HK-2 (cell line): Measurements from ENCODE around the gene ACOT8.
"Not testable (repeated sequence)": the region's sequence is repeated elsewhere in the genome, so short reads cannot be mapped to it uniquely, and the experiment has no call there.

Source experiments
- DNase-seq: peaks from one replicate; pipeline ENCODE4 v3.0.0-alpha.2; 2018; ENCODE audit not compliant: unreplicated experiment

Gene ACOT8

DNA sequence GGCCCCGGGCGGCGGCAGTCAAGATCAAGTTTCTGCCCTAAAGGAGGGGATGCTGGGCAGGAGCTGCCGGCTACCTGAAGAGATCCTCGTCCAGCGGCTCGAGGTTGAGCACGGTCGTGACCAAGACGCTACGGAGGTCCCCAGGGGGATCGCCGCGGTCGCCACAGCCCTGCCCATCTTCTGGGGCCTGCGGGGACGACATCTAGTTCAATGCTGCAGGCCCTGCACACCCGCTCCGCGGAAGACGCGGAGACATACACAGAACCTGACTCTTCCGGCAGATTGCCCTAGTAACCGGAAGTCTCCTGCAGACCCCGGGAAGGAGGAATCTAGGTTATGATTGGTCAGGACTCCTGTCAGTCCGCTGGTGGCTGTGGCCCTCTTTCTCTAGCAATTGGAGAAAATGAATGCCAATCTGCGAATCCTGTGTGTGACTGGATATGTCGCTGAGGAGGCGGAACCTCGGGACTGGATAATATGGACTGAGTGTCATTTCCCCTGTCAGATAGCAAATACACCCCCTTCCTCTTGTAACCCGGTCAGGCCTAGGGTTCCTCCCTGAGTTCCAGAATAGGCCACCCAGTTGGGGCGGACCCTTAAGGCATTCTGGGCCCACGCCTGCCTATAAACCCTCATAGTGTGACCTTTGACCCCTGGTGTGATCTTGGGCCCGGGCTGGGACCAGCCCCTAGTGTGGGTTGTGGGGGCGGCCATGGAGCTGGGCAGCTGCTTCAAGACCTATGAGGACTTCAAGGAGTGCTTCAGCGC, at the start of gene ACOT8, which contains the start of gene ZSWIM3:
Gene ACOT8, minus strand, starts transcription at position 279 of the 768 bp plus-strand sequence. Its CDS starts 77 bp downstream, at position 202.
Gene ZSWIM3, plus strand, starts transcription at position 501 of the 768 bp plus-strand sequence. Its CDS starts 212 bp downstream, at position 713.
- DNase-seq: peak; percentile 98

DNA sequence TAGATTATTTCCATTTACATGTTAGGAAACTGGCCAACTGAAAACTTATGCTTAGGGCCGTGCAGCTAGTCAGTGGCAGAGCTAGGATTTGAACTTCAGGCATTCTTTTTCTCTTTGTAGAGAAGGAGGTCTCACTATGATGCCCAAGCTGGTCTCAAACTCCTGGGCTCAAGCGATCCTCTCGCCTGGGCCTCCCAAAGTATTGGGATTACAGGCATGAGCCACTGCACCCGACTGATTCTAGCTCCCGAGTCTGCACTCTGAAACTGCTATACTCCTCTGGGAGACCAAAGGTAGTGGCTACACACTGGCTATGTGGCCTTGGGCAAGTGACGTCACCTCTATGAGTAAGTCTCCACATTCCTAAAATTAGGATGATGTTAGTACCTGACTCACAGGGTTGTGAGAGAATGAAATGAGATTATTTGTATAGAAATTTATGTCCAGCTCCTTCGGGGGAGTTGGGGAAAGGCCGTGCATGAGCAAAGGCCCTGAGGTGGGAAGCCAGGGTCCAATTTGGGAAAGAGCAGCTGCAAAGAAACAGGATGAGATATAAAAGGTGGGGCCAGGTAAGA, 48.4 kb upstream of the ACOT8 start:
- DNase-seq: peak; percentile 24

DNA sequence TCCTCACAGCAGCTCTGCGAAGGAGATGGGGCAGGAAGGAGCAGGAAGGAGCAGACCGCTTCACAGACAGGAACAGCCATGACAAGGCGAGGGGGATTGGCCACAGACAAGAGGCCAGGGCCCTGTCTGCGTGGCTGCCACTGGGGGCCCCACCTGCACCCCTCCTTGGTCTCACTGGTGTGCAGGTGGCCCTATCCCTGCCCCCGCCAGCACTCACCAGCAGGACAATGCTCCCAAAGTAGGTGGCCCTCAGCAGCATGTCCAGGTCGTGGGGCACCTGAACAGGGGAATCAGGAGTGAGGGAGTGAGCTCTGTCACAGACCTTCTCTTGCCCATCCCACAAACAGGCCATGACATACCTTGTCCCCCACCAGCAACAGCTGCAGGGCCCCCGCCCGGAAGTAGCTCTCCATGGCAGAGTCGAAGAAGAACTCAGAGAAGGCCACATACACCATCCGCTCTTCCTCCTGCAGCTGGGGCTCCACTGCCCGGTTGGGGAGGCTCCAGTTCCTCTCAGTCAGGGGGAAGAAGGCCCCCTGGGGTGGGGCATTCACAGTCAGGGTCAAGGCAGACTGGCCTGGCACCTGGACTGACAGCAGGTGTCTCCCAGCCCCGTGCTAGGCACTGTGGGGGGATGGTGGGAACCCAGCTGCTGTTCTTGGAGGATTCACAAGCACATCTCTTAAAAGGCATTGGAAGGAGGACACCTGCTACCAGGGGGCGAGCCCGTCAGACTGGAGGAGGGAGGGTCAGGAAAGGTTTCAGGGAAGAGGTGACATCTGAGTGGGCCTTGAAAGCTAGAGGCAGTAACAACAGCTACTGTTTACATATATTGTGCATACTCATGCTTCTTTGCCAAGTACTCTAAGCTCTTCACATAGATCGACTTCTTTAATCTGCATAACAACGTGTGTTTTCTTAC, 47.7 kb upstream of the ACOT8 start:
- DNase-seq: no peak

DNA sequence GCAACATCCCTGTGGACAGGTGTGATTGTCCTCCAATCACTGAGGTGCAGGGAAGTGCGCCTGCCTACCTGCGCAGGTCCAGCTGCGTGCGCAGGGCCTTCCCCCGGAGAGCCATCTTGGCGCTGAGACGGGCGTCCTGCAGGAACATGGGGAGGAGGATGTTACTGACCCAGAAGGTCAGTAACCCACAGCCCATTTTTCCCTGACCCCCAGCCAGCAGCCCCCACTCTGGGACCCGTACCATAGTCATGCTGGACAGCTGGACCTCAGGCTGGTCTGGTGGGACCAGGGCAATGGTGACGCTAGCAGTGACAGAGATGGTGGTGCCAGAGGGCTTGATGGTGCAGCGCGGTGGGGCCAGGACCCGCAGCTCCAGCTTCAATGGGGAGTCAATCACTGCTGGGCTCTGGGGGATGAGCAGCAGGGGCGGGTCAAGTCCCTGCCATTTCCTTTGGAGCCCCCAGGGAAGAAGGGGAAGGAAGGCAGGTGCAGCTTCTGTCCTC, 45.1 kb upstream of the ACOT8 start:
- DNase-seq: no peak

DNA sequence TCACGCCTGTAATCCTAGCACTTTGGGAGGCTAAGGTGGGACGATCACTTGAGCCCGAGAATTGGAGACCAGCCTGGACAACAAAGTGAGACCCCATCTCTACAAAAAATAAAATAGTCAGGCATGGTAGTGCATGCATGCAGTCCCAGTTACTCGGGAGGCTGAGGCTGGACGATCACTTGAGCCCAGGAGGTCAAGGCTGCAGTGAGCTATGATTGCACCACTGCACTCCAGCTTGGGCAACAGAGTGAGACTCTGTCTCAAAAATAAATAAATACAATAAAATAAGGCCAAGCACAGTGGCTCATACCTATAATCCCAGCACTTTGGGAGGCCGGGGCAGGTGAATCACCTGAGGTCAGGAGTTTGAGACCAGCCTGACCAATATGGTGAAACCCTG, 44.1 kb upstream of the ACOT8 start:
- DNase-seq: not testable (repeated sequence)

DNA sequence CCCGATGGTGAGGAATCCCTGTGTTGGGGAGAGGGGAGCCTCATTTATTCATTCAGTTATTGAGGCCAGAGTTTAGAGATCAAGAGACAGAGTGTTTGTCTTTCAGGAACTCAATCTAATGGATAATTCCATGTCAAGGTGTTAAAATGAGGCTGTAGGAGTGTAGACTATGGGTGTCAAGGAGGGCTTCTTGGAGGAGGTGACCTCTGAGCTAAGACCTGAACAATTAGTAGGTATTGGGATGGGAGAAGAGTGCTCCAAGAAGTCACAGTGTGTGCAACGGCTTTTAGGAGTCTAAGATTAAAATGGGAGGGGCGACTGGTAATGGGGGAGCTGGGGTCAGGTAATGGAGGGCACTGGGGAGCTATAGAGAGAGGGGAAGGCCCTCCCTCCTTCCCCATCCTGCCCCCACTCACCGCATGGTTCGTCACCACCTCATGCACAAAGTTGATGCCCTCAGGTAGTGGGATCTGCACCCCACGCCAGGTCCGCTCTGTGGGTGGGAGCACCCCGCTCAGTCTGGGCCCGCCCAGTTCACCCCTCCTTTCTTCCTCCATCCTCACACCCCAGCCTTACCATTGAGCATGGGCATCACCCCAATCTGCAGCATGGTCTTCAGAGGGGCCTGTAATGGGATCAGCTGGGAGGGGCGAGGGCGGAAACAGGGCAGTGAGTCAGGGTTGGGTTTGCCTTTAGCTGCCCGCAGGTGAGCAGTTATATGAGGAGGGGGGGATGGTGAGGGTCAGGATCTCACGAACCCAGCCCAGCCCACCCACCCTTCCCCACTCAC, 42.0 kb upstream of the ACOT8 start:
- DNase-seq: no peak

DNA sequence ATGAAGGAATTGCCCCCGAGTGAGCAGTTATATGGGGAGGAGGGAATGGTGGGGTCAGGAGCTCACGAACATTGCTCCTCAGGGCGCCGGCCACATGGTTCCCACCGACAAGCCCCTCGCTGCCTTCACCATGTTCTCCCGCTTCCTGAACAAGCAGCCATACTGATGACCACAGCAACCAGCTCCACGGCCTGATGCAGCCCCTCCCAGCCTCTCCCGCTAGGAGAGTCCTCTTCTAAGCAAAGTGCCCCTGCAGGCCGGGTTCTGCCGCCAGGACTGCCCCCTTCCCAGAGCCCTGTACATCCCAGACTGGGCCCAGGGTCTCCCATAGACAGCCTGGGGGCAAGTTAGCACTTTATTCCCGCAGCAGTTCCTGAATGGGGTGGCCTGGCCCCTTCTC, 41.1 kb upstream of the ACOT8 start:
- DNase-seq: no peak

GRCh38 chr20:45897692-45898091, 40.5 kb upstream of the ACOT8 start:
- DNase-seq: no peak

DNA sequence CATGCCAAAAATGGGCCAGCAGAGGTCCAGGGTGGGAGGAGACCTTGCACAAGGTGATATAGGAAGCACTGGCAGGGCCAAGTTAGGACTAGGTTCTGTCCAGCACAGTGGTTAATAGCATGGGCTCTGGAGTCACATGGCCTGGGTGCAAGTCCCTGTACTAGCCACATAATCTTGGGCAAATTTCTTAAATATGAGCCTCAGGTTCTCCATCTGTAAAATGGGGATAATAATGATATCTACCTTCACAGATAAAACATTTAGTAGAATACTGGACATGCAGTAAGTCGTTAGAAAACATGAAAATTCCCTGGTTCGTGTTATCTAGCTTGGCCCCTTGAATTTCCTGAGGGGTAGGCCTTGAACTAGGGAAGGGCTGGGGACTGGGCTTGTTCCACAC, 40.1 kb upstream of the ACOT8 start:
- no peak for DNase-seq

DNA sequence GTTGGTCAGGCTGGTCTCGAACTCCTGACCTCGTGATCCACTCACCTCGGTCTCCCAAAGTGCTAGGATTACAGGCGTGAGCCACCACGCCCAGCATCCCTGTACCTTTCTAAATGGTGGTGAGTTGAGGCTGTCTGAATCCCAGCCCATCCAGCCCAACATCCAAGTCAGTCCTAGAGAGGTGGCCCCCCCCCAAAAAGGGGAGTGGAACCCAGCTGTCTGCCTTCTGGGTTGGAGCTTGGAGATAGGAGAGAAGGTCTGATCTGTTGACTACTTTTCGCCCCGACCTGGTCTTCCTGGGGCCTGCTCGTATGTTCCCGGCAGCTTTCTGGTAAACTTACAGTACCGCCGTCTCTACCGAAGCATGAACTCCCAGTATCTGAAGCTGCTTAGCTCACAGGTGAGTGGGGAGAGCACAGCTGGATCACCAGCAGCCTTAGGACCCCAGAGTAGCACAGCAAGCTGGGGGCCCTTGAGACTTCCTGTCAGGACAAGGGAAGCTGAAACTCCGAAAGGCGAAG, 39.5 kb upstream of the ACOT8 start:
- no peak for DNase-seq

GRCh38 chr20:45894797-45895196, 37.6 kb upstream of the ACOT8 start:
- no peak for DNase-seq

- no peak for DNase-seq
These were observed 36.6 kb upstream of the ACOT8 start for GRCh38 chr20:45893831-45894230.

DNA sequence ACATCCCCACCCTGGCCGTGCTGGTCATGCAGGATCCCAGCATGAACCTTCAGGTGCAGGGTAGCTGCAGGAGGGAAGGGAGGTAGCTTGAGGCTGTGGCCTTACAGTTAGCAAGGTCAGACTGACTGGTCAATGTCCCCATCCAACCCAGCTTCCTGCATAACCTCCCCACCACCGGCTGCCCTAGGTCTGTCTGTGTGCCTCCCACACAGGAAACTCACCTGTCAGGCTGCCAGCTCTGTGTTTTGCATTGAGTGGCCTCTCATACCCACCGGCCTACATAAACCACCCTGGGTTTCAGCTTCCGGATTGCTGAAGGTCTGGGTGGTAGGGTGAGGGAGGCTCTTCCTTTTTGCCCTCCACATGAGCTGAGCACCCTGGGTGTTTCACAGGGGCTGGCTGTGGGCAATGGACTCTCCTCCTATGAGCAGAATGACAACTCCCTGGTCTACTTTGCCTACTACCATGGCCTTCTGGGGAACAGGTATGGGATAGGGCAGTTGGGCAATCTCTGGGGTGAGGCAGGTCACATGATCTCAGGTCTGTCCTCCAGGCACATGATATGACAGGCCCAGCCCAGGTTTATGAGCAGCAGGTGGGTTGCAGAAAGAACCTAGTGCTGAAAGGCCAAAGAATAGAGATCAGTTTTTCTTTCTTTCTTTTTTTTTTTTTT, 35.8 kb upstream of the ACOT8 start:
- no peak for DNase-seq

DNA sequence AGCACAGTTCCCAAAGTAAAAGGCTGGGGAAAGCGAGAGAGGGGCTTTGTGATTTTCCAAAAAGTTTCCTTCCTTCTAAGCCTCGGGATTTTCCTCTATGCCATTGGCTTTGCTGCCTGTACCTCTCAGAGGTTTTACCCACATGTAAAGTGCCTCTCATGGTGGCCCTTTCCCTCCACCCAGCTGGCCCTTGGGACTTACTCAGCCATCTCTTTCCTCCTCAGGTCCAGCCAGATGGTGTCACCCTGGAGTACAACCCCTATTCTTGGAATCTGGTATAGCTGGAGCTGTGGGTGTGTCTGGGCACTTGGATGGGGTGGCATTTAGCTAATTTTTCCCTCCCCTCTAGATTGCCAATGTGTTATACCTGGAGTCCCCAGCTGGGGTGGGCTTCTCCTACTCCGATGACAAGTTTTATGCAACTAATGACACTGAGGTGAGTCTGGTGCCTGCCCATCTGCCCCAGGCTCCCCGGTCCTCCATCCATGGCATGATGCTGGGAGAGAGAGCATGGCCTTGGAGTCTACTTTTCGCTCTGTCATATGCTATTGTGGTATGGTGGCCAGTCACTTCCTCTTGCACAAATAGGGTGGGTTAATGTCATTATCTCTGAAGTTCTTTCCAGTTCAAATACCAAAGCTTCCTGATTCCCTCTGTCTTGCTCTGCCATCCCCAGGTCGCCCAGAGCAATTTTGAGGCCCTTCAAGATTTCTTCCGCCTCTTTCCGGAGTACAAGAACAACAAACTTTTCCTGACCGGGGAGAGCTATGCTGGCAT, 35.0 kb upstream of the ACOT8 start:
- peak; percentile 44 for DNase-seq

- DNase-seq: peak; percentile 95
These were observed 34.1 kb upstream of the ACOT8 start, which contains the start of the genes CTSA and NEURL2 for GRCh38 chr20:45890985-45891983. TSS of gene CTSA (plus strand) at chr20:45891335. CDS start at chr20:45891569, 234 bp downstream. TSS of gene NEURL2 (minus strand) at chr20:45891208. CDS start at chr20:45890991, 217 bp downstream.

DNA sequence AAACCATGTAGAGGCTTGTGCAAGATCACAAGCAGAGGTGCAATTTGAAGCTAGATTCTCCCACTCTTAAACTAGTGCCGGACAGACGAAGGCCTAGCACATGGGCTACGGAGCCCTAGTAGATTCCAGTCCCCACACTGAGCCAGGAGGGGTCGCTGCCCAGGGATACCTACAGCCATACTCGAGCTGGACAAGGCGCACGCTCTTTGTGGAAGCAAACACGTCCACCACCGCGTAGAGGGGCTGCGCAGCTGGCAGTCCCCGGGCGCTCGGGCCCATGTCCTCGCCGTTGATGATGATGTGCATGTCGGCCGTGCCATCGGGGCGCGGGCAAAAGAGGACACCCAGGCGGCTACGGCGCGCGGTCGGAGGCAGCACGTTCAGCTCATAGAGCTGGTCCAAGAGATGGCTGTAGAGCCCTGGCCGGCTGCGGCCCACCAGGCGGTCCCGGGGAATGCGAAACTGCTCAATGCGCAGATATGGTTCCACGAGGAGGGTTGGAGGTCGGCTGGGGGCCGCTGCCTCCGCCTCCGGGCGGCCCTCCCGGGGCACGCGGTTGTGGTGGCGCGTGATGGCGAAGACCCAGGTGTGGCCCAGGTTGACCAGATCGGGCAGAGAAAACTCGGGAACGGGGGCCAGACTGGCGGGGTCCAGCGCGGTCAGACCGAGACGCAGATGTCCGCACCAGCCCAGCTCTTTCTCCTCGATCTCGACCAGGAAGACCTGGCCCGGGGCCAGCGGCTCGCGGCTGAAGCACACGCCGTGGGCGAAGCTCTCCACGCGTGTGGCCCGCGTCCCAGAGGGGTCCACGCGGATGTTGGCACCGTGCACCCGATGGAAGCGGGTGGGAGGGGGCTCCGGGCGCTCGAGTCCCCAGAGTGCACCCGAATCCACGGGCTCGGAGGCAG, 33.1 kb upstream of the ACOT8 start:
- peak; percentile 92 for DNase-seq

DNA sequence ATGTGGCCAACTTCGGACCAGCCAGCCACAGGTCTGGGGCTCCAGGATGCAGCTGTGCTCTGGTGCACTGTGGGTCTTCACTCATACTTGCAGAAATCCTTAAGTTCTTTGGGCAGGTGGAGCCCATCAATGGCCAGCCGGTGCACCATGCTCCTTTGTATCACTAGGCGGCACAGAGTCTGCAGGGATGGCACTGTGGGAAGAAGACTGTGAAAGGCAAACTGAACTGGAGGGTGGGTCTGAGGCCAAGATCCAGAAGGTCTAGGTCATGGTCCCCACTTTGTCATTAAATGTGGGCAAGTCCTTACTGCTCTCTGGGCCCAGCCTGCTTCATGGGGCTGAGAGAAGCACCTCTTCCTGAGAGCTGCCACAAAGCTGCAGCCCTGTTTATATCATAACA, 31.5 kb upstream of the ACOT8 start:
- no peak for DNase-seq
